Myocyte (in vitro differentiated cells): Measurements from ENCODE around the gene METTL23. TPM values are rescaled to one million over a fixed set of nuclear protein-coding genes. Genes with fewer than 3 reads are reported as not detected.
A peak's percentile ranks its signal among the peaks of the same experiment; 100 is the strongest.
"Not testable (repeated sequence)": the region's sequence is repeated elsewhere in the genome, so short reads cannot be mapped to it uniquely, and the experiment has no call there.

Experiments used
- DNase-seq: peaks from one replicate; pipeline ENCODE4 v3.0.0-alpha.2; 2012; ENCODE audit warnings: low read depth
- total RNA-seq: library from RNA; depleted of rRNA; stranded (reverse); fragments of >200 nt; gene quantifications from 2 replicates; pipeline ENCODE4 v1.2.3, GENCODE V29; 2014

METTL23 gene
- total RNA-seq, 1 donor from 2014 or later = 35.8 TPM

- DNase-seq = no peak
Observed at GRCh38 chr17:76734080-76734840, 7.6 kb downstream of the METTL23 start.

- DNase-seq = no peak
Observed at GRCh38 chr17:76735006-76735405, 8.4 kb downstream of the METTL23 start.

GRCh38 chr17:76735586-76736348 is 9.1 kb downstream of the METTL23 start:
- no peak for DNase-seq

GRCh38 chr17:76736349-76737081 is 9.9 kb downstream of the METTL23 start:
- peak; percentile 78 for DNase-seq

GRCh38 chr17:76737082-76737675 is 10.5 kb downstream of the METTL23 start, which contains the start of gene SRSF2:
TSS of gene SRSF2 (minus strand) at chr17:76737331. CDS start at chr17:76737160, 171 bp downstream.
- peak; percentile 98 for DNase-seq

- peak; percentile 93 for DNase-seq
Observed at GRCh38 chr17:76737676-76738467, 11.2 kb downstream of the METTL23 start, which contains the start of gene MFSD11. TSS of gene MFSD11 (plus strand) at chr17:76738119. CDS start at chr17:76738353, 234 bp downstream.

- peak; percentile 36 for DNase-seq
Observed at GRCh38 chr17:76738468-76738850, 11.8 kb downstream of the METTL23 start.

GRCh38 chr17:76739568-76740115 is 13.0 kb downstream of the METTL23 start:
- DNase-seq = not testable (repeated sequence)

GRCh38 chr17:76740329-76741118 is 13.9 kb downstream of the METTL23 start:
- peak; percentile 51 for DNase-seq

- no peak for DNase-seq
Observed at GRCh38 chr17:76742958-76743357, 16.3 kb downstream of the METTL23 start.

GRCh38 chr17:76744747-76745146 is 18.1 kb downstream of the METTL23 start:
- DNase-seq = no peak

GRCh38 chr17:76745785-76746184 is 19.1 kb downstream of the METTL23 start:
- not testable (repeated sequence) for DNase-seq

GRCh38 chr17:76747716-76748363 is 21.2 kb downstream of the METTL23 start:
- DNase-seq = peak; percentile 86

GRCh38 chr17:76748657-76749056 is 22.0 kb downstream of the METTL23 start:
- DNase-seq = no peak

GRCh38 chr17:76751416-76751993 is 24.9 kb downstream of the METTL23 start:
- DNase-seq = no peak

GRCh38 chr17:76752006-76752405 is 25.4 kb downstream of the METTL23 start:
- no peak for DNase-seq

GRCh38 chr17:76753061-76753961 is 26.7 kb downstream of the METTL23 start:
- no peak for DNase-seq
